HEK293T (cell line): ENCODE data around the gene ACTN4.

ENCODE experiments used
- BHLHE40 ChIP-seq: fragments of 450-650 bp; IDR thresholded peaks from 2 replicates; pipeline ENCODE4 v1.6.1; 2016; ENCODE audit warnings: mild to moderate bottlenecking, moderate library complexity, borderline replicate concordance
- CTBP1 ChIP-seq: fragments of 450-650 bp; IDR thresholded peaks from 2 replicates; pipeline ENCODE4 v1.6.1; 2016; ENCODE audit warnings: borderline replicate concordance
- FOXM1 ChIP-seq: fragments of 450-650 bp; IDR thresholded peaks from 2 replicates; pipeline ENCODE4 v1.6.1; 2017; ENCODE audit warnings: mild to moderate bottlenecking, borderline replicate concordance
- HDGF ChIP-seq: fragments of 450-650 bp; IDR thresholded peaks from 2 replicates; pipeline ENCODE4 v1.6.1; 2017; ENCODE audit warnings: antibody characterized with exemption, borderline replicate concordance
- NFRKB ChIP-seq: fragments of 450-650 bp; IDR thresholded peaks from 2 replicates; pipeline ENCODE4 v1.6.1; 2016; ENCODE audit warnings: mild to moderate bottlenecking, moderate library complexity
- SP1 ChIP-seq: fragments of 450-650 bp; IDR thresholded peaks from 2 replicates; pipeline ENCODE4 v1.6.1; 2017
- SUZ12 ChIP-seq: fragments of 450-650 bp; IDR thresholded peaks from 2 replicates; pipeline ENCODE4 v1.6.1; 2016; ENCODE audit warnings: mild to moderate bottlenecking
- TARDBP ChIP-seq: fragments of 450-650 bp; IDR thresholded peaks from 2 replicates; pipeline ENCODE4 v1.6.1; 2016
- TF ChIP-seq, protein P1 (sequence below): fragments of 450-650 bp; IDR thresholded peaks from 2 replicates; pipeline ENCODE4 v1.6.1; 2016

GRCh38 chr19:38721979-38722773 lies 74.7 kb downstream of the ACTN4 start:
- TF ChIP-seq, protein P1, sequence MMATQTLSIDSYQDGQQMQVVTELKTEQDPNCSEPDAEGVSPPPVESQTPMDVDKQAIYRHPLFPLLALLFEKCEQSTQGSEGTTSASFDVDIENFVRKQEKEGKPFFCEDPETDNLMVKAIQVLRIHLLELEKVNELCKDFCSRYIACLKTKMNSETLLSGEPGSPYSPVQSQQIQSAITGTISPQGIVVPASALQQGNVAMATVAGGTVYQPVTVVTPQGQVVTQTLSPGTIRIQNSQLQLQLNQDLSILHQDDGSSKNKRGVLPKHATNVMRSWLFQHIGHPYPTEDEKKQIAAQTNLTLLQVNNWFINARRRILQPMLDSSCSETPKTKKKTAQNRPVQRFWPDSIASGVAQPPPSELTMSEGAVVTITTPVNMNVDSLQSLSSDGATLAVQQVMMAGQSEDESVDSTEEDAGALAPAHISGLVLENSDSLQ: no peak
- TF ChIP-seq FOXM1 (no peak), BHLHE40 (no peak), SP1 (no peak), SUZ12 (no peak), CTBP1 (no peak), TARDBP (no peak), HDGF (no peak), NFRKB (no peak)
